SU-DHL-6 (cell line): ENCODE data around the gene HSD3B7.

ENCODE experiments used
- EZH2phosphoT487 ChIP-seq: fragments of 200-600 bp; sonication (generic), shearing (Covaris generic); conservative IDR thresholded peaks from 2 replicates; pipeline ENCODE4 v1.6.1; 2018; ENCODE audit warnings: mild to moderate bottlenecking, antibody characterized with exemption, low read length, moderate library complexity, mixed read lengths
- TF ChIP-seq, protein P1 (sequence below): fragments of 200-600 bp; sonication (generic); IDR thresholded peaks from one replicate; pipeline ENCODE4 v1.5.1; 2017; ENCODE audit warnings: antibody characterized with exemption, mild to moderate bottlenecking, low read length, moderate library complexity; ENCODE audit not compliant: insufficient read depth, poor library complexity, severe bottlenecking

DNA sequence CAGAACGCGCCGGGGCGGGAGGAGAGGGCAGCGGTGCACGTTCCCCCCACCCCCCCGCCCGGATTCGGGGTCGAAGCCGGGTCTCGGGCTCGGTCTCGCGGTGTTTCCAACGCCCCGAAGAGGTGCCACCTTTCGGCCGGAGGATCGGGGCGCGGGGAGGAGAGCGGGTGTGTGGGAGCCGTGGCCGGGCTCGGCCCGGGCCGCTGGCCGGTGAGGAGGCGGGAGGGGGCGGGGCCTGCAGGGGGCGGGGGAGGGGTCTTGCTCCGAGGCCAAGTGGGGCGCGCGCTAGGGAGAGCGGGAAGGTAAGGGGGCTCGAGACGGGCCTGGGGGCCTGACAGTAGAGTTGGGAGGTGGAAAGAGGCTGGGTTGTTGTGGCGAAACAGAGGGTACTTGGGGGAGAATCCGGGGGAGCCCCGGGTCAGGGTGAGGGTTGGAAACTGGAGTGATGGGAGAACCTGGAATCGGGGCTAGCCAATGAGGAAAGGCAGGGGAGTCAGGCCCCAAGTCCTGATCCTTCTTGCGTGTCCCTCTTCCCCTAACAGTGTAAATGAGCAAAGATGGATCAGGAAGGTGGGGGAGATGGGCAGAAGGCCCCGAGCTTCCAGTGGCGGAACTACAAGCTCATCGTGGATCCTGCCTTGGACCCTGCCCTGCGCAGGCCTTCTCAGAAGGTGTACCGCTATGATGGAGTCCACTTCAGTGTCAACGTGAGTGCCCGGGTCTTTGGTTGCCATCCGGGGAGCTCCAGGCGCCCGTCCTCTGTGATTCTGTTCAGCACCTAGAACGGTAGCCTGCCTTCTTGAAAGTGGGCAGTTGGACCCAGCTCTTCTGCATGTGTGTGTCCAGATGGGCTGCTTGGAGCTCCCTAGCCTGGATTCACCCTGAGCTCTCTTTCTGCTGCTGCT lies 26.6 kb upstream of the HSD3B7 start:
- TF ChIP-seq, protein P1, sequence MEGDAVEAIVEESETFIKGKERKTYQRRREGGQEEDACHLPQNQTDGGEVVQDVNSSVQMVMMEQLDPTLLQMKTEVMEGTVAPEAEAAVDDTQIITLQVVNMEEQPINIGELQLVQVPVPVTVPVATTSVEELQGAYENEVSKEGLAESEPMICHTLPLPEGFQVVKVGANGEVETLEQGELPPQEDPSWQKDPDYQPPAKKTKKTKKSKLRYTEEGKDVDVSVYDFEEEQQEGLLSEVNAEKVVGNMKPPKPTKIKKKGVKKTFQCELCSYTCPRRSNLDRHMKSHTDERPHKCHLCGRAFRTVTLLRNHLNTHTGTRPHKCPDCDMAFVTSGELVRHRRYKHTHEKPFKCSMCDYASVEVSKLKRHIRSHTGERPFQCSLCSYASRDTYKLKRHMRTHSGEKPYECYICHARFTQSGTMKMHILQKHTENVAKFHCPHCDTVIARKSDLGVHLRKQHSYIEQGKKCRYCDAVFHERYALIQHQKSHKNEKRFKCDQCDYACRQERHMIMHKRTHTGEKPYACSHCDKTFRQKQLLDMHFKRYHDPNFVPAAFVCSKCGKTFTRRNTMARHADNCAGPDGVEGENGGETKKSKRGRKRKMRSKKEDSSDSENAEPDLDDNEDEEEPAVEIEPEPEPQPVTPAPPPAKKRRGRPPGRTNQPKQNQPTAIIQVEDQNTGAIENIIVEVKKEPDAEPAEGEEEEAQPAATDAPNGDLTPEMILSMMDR, result no peak
- TF ChIP-seq EZH2phosphoT487, result no peak
